Suprapubic skin (tissue), 4 donors: ENCODE results near the gene CDK2. TPM values are rescaled to one million over a fixed set of nuclear protein-coding genes. Genes with fewer than 3 reads are reported as not detected.
A peak's percentile ranks its signal among the peaks of the same experiment; 100 is the strongest.
"Not testable (repeated sequence)": the region's sequence is repeated elsewhere in the genome, so short reads cannot be mapped to it uniquely, and the experiment has no call there.

ENCODE experiments used
- DNase-seq, 2 donors: peaks; one replicate each; pipeline ENCODE4 v3.0.0-alpha.2; 2019; ENCODE audit warnings: low spot score in 2 of 2
- H3K27ac ChIP-seq: fragments of 200-600 bp; sonication (generic); one replicate; pipeline ENCODE4 v1.5.1; 2019
- H3K27me3 ChIP-seq: fragments of 200-600 bp; sonication (generic); one replicate; pipeline ENCODE4 v1.5.1; 2019
- H3K36me3 ChIP-seq: fragments of 200-600 bp; sonication (generic); one replicate; pipeline ENCODE4 v1.5.1; 2019
- H3K4me1 ChIP-seq: fragments of 200-600 bp; sonication (generic); one replicate; pipeline ENCODE4 v1.5.1; 2019
- H3K4me3 ChIP-seq: fragments of 200-600 bp; sonication (generic); one replicate; pipeline ENCODE4 v1.5.1; 2019; ENCODE audit warnings: mild to moderate bottlenecking
- H3K9me3 ChIP-seq: fragments of 200-600 bp; sonication (generic); one replicate; pipeline ENCODE4 v1.5.1; 2019
- CTCF ChIP-seq, 2 donors: fragments of 200-600 bp in 1 of 2; fragments of 450-650 bp in 1 of 2; sonication (generic) in 1 of 2; IDR thresholded peaks; one replicate each; pipeline ENCODE4 v1.5.1; 2016 to 2019; ENCODE audit warnings: antibody characterized with exemption in 2 of 2, mild to moderate bottlenecking in 1 of 2, moderate library complexity in 1 of 2
- EP300 ChIP-seq: sonication (generic); formaldehyde crosslinking; IDR thresholded peaks from one replicate; pipeline ENCODE4 v1.6.1; 2017; ENCODE audit warnings: antibody characterized with exemption
- POLR2A ChIP-seq, 2 donors: fragments of 450-650 bp; IDR thresholded peaks; one replicate each; pipeline ENCODE4 v1.6.1; 2017; ENCODE audit warnings: antibody characterized with exemption in 2 of 2, mild to moderate bottlenecking in 2 of 2, moderate library complexity in 2 of 2
- POLR2AphosphoS5 ChIP-seq, 3 donors: sonication (generic); formaldehyde crosslinking; IDR thresholded peaks; one replicate each; pipeline ENCODE4 v1.6.1; 2017; ENCODE audit warnings: antibody characterized with exemption in 3 of 3
- WGBS: methylation state at CpG from one replicate; pipeline ENCODE4 v1.1.5; 2018; 5-methylcytosine and 5-hydroxymethylcytosine counted together
- total RNA-seq, 4 donors: library from RNA; depleted of rRNA; stranded (reverse); fragments of >200 nt; gene quantifications; one replicate each; pipeline ENCODE4 v1.1.0, GENCODE V29; 2016

CDK2 gene
- total RNA-seq, 4 donors from 2014 or later = 18.4 to 33.2 (median 28.6) TPM

DNA sequence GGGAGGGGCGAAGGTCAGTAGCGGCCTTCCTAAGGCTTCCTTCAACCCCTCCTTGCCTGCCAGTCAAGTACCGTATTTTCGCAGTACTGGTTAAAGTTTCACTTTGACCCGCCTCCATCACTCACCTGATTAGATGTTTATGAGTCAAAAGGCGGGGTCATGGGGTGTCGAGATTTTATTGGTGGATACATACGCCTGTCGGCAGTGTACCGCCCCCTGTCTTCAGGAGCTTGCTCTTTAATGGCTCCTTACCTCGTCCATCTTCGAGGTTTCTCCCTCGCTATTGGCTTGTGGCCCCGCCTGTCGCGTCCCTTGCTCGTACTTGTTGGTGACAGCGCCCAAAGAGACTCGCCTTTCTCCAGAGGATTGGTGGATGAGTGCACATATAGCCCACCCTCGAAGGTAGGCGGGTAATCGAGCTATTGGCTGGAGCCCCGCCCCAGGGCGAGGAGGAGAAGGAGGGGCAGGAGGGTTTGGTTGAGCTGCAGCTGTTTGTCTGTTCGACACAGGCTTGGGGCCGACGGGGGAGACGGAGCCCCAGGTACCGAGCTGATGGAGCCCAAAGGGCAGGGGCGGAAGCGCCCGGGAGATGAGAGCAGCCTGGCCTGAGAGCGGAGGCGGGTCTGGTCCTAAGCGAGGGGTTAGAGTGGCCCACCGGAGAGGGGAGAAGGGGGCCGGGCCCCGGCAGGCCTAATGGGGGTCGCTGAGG lies 7.1 kb downstream of the CDK2 start, which contains the start of gene RAB5B:
RAB5B (plus strand) TSS at position 480 of the 709 bp plus-strand sequence. CDS start 12,883 bp downstream, outside the sequence.
- under 1% methylated on average over 31 of the region's 39 CpGs for WGBS
- H3K4me3 ChIP-seq = peak within 1 kb of the TSS; percentile 84
- H3K36me3 ChIP-seq = no peaks in the 10 kb centered on the region
- TF ChIP-seq EP300 = no peak
- peak in 1 of 2 donors; percentile 19 for TF ChIP-seq CTCF (IDR thresholded peaks at IDR 0.05)
- TF ChIP-seq POLR2A (IDR thresholded peaks at IDR 0.05) = peak; percentile 71 to 94
- TF ChIP-seq POLR2AphosphoS5 (IDR thresholded peaks at IDR 0.05) = peak; percentile 25 to 72 (median 62)
- no peaks in the 10 kb centered on the region for H3K27me3 ChIP-seq
- H3K9me3 ChIP-seq = no peaks in the 10 kb centered on the region
- DNase-seq = peak; percentile 100
- H3K4me1 ChIP-seq = peaks cover 36% of the 10 kb centered on the region
- H3K27ac ChIP-seq = peak within 1 kb of the TSS; percentile 92

GRCh38 chr12:55974308-55974730 lies 7.7 kb downstream of the CDK2 start:
- WGBS = under 1% methylated on average over 11 of the region's 15 CpGs
- no peak for DNase-seq

DNA sequence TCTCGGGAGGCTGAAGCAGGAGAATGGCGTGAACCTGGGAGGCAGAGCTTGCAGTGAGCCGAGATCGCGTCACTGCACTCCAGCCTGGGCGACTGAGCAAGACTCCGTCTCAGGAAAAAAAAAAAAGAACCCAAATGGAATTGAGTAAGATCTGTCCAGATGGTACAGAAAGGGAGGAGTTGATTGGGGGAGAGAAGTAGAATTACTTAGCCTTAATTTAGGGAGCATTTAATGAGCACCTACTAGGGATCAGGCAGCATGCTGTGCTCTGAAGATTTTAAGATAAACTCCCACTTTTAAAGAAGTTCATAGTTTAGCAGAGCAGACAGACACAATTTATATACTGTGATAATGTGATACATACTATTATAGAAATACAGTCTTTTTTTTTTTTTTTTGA lies 11.8 kb downstream of the CDK2 start:
- Histone ChIP-seq H3K4me1 (peaks cover 23% of the 10 kb centered on the region), H3K36me3 (peaks cover 24% of the 10 kb centered on the region), H3K4me3 (no peak overlapping the region), H3K27me3 (no peaks in the 10 kb centered on the region), H3K9me3 (no peaks in the 10 kb centered on the region), H3K27ac (no peak overlapping the region)
- WGBS = 85% methylated on average over 7 of the region's 7 CpGs
- no peak for DNase-seq
- no peak for TF ChIP-seq CTCF (IDR thresholded peaks at IDR 0.05)
- no peak for TF ChIP-seq POLR2A (IDR thresholded peaks at IDR 0.05)
- no peak for TF ChIP-seq POLR2AphosphoS5 (IDR thresholded peaks at IDR 0.05)
- no peak for TF ChIP-seq EP300

More at GRCh38 chr12:55974308-55974730, 7.7 kb downstream of the CDK2 start:
- Histone ChIP-seq H3K4me3 (peak overlapping the region; percentile 84), H3K36me3 (no peaks in the 10 kb centered on the region), H3K27me3 (no peaks in the 10 kb centered on the region), H3K4me1 (peaks cover 36% of the 10 kb centered on the region), H3K27ac (peak overlapping the region; percentile 92), H3K9me3 (no peaks in the 10 kb centered on the region)
- no peak for TF ChIP-seq POLR2A (IDR thresholded peaks at IDR 0.05)
- no peak for TF ChIP-seq CTCF (IDR thresholded peaks at IDR 0.05)
- TF ChIP-seq EP300 = no peak
- TF ChIP-seq POLR2AphosphoS5 (IDR thresholded peaks at IDR 0.05) = no peak

- 87% methylated on average over 3 of the region's 3 CpGs for WGBS
- peaks cover 23% of the 10 kb centered on the region for H3K4me1 ChIP-seq
- no peaks in the 10 kb centered on the region for H3K27me3 ChIP-seq
- no peak overlapping the region for H3K27ac ChIP-seq
- no peak for TF ChIP-seq POLR2A (IDR thresholded peaks at IDR 0.05)
- TF ChIP-seq CTCF (IDR thresholded peaks at IDR 0.05) = no peak
- TF ChIP-seq POLR2AphosphoS5 (IDR thresholded peaks at IDR 0.05) = no peak
- no peak for TF ChIP-seq EP300
- no peak overlapping the region for H3K4me3 ChIP-seq
- H3K36me3 ChIP-seq = peaks cover 31% of the 10 kb centered on the region
- no peak for DNase-seq
- no peaks in the 10 kb centered on the region for H3K9me3 ChIP-seq
Measured at GRCh38 chr12:55979069-55979468, 12.4 kb downstream of the CDK2 start.

DNA sequence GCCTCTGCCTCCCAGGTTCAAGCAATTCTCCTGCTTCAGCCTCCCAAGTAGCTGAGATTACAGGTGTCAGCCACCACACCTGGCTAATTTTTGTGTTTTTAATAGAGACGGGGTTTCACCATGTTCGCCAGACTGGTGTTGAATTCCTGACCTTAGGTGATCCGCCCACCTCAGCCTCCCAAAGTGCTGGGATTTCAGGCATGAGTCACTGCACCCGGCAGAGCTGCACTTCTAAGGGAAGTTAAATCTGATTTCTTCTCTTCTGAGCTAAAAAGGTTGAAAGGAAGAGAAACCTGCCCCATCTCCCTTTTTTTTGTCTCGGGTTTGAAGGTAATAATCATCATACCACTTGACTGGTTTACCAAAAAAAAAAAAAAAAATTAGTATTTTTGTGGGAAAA lies 15.3 kb downstream of the CDK2 start:
- peaks cover 56% of the 10 kb centered on the region for H3K36me3 ChIP-seq

More for the DNA sequence above, 15.3 kb downstream of the CDK2 start:
- H3K27ac ChIP-seq, H3K9me3 ChIP-seq, H3K27me3 ChIP-seq, H3K4me1 ChIP-seq, DNase-seq, H3K4me3 ChIP-seq: not testable (repeated sequence)
- 81% methylated on average over 5 of the region's 5 CpGs for WGBS
